Pancreas (tissue), 10 donors: ENCODE measurements around the gene SUPT5H. TPM values are rescaled to one million over a fixed set of nuclear protein-coding genes. Genes with fewer than 3 reads are reported as not detected.
A peak's percentile ranks its signal among the peaks of the same experiment; 100 is the strongest.

ENCODE experiments used
- ATAC-seq, 4 donors: fragments of 200-7000 bp; cut with Tn5 transposase; one replicate each; pipeline versions ENCODE4 v1.8.0 to v1.9.1; 2020; ENCODE audit warnings: mild to moderate bottlenecking in 4 of 4, moderate library complexity in 4 of 4
- DNase-seq, 6 donors: peaks; one replicate each; pipeline ENCODE4 v3.0.0-alpha.2; 2020
- FAIRE-seq: peaks from 2 replicates; lab custom pipeline; 2012; peaks lifted over from hg19 to GRCh38; lab: Jason Lieb, UNC
- H3K27ac ChIP-seq, 4 donors: fragments of 200-600 bp; sonication (generic); 1 replicate in 3 of 4; 2 replicates in 1 of 4; pipeline versions ENCODE4 v1.5.0 to v1.8.0; 2020
- H3K27me3 ChIP-seq, 4 donors: fragments of 200-600 bp; one replicate each; pipeline ENCODE4 v1.8.0; 2021
- H3K36me3 ChIP-seq, 3 donors: fragments of 200-600 bp; sonication (generic) in 1 of 3; one replicate each; pipeline versions ENCODE4 v1.5.0 to v1.8.0; 2020 to 2021
- H3K4me1 ChIP-seq, 3 donors: fragments of 200-600 bp; one replicate each; pipeline ENCODE4 v1.8.0; 2021
- H3K4me3 ChIP-seq, 4 donors: fragments of 200-600 bp; sonication (generic) in 2 of 4; one replicate each; pipeline versions ENCODE4 v1.5.0 to v1.8.0; 2020 to 2021
- H3K9me3 ChIP-seq, 4 donors: fragments of 200-600 bp; one replicate each; pipeline ENCODE4 v1.8.0; 2021
- WGBS, 2 donors: extraction: QIAGEN DNeasy Blood & Tissue Kit; methylation state at CpG; one replicate each; pipeline ENCODE4 v1.1.7; 2013; 5-methylcytosine and 5-hydroxymethylcytosine counted together
- intact Hi-C, 3 donors: fragments of 100-400 bp; cut with DNase I; formaldehyde crosslinking; loops; one replicate each; pipeline versions ENCODE4 v1.11.1 to v1.14.2; 2022
- polyA plus RNA-seq, 2 donors: library from polyadenylated mRNA; stranded (reverse); fragments of 200-250 nt; gene quantifications; one replicate each; pipeline ENCODE4 v1.2.3, GENCODE V29; 2013
- total RNA-seq, 6 donors: library from RNA; stranded (reverse); fragmentation: NEBNext Ultra II Directional in 4 of 6; extraction: Animal tissue kit (Norgen Biotek cat#: 25700) in 4 of 6; gene quantifications; one replicate each; pipeline versions ENCODE4 v1.2.1 to v1.2.4, GENCODE V29; 2021 to 2023
- TF ChIP-seq, protein P1 (sequence below), 4 donors: fragments of 200-600 bp; sonication (generic) in 3 of 4; IDR thresholded peaks; one replicate each; pipeline versions ENCODE4 v1.5.0 to v1.8.0; 2021; ENCODE audit warnings: antibody characterized with exemption in 4 of 4
- donor health status: healthy with polysubstance abuse.
- donor health status: DM: no; HTN: no; CAD: no; lungs with moderate emphysema.
- donor health status: DM: no; HTN: no; CAD: no.
- donor health status: control.
- donor health status: control.
- donor health status: Bipolar disorder and iron deficiency.
- donor health status: DM: yes; HTN: yes; CAD: no.
- donor health status: DM: no; HTN: no; CAD: no.
- donor health status: DM: no; HTN: no; CAD: no.
- donor health status: DM: yes; HTN: yes; CAD: no.

The SUPT5H gene
- total and polyA plus RNA-seq, 8 donors = 49.3 to 229 (median 60.7) TPM

DNA sequence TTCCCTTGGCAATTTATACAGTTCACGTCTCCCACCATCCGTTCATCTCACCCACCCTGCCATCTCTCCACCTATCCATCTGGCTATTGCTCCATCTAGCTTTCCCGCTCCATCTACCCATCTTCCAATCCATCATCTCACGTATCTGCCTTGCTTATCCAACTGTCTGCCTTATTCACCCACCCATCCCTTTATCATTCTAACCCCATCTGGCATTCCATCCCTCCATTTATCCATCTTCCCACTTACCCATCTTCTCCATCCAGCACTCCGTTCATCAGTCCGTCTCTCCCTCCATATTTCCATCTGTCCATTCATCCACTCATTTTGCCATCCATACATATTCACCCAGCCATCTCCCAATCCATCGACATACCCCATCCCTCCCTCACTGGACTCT is 19.6 kb upstream of the SUPT5H start:
- ATAC-seq (no peak), DNase-seq (no peak), FAIRE-seq (no peak)
- WGBS, 2 donors = 74 to 81% methylated on average over 7 of the region's 7 CpGs
- Histone ChIP-seq H3K27me3 (no peaks in the 10 kb centered on the region), H3K27ac (no peak overlapping the region), H3K9me3 (no peaks in the 10 kb centered on the region), H3K36me3 (no peaks in the 10 kb centered on the region), H3K4me3 (no peak overlapping the region), H3K4me1 (peaks cover 0 to 4% (median 0%) of the 10 kb centered on the region in 3 donors)
- TF ChIP-seq, protein P1, sequence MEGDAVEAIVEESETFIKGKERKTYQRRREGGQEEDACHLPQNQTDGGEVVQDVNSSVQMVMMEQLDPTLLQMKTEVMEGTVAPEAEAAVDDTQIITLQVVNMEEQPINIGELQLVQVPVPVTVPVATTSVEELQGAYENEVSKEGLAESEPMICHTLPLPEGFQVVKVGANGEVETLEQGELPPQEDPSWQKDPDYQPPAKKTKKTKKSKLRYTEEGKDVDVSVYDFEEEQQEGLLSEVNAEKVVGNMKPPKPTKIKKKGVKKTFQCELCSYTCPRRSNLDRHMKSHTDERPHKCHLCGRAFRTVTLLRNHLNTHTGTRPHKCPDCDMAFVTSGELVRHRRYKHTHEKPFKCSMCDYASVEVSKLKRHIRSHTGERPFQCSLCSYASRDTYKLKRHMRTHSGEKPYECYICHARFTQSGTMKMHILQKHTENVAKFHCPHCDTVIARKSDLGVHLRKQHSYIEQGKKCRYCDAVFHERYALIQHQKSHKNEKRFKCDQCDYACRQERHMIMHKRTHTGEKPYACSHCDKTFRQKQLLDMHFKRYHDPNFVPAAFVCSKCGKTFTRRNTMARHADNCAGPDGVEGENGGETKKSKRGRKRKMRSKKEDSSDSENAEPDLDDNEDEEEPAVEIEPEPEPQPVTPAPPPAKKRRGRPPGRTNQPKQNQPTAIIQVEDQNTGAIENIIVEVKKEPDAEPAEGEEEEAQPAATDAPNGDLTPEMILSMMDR (IDR thresholded peaks at IDR 0.05) = no peak
- intact Hi-C loops = no loop called here

DNA sequence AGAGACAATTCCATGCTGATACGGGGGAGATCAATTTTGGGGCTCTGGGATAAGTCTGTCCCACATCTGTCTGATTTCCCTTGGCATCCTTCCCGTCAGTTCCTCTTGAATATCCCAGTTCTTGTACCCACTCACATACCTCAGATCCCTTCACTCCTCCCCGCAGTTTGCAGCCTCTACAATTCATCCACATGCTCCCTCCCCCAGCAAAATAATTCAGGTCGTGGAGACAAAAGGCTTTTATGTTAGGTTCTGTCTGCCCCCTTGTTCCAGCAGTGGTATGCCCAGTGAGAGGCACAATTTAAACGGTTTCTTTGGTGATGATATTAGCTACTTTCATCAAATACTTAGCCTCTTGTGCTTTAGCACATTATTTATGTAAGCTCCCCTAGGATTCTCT is 19.2 kb upstream of the SUPT5H start:
- no peak overlapping the region for H3K27ac ChIP-seq
- H3K9me3 ChIP-seq = no peaks in the 10 kb centered on the region
- FAIRE-seq (no peak), DNase-seq (no peak), ATAC-seq (no peak)
- no peaks in the 10 kb centered on the region for H3K36me3 ChIP-seq
- peaks cover 0 to 4% (median 0%) of the 10 kb centered on the region in 3 donors for H3K4me1 ChIP-seq
- no peaks in the 10 kb centered on the region for H3K27me3 ChIP-seq
- no peak overlapping the region for H3K4me3 ChIP-seq
- TF ChIP-seq, protein P1 (IDR thresholded peaks at IDR 0.05) = no peak
- WGBS, 2 donors = 39 to 51% methylated on average over 5 of the region's 5 CpGs
- intact Hi-C loops = no loop called here

DNA sequence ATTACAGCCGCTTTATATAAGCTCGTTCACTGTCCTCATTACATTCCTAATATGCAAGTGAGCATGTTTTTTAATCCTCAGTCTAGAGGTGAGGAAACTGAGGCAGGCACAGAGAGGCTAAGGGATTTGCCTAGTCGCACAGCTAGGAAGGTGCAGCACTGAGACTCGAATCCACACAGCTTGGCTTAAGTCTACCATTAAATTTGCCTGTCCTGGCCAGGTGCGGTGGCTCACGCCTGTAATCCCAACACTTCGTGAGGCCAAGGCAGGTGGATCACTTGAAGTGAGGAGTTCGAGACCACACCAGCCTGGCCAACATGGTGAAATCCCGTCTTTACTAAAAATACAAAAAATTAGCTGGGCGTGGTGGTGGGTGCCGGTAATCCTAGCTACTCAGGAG is 17.7 kb upstream of the SUPT5H start:
- Histone ChIP-seq H3K36me3 (peaks cover 0 to 9% (median 5%) of the 10 kb centered on the region in 3 donors), H3K9me3 (no peaks in the 10 kb centered on the region), H3K4me3 (no peak overlapping the region), H3K27ac (no peak overlapping the region), H3K27me3 (no peaks in the 10 kb centered on the region), H3K4me1 (peaks cover 0 to 4% (median 0%) of the 10 kb centered on the region in 3 donors)
- no peak for DNase-seq
- TF ChIP-seq, protein P1 (IDR thresholded peaks at IDR 0.05) = no peak
- intact Hi-C loops = no loop called here
- no peak for FAIRE-seq
- WGBS, 2 donors = 84 to 92% methylated on average over 11 of the region's 11 CpGs
- no peak for ATAC-seq

DNA sequence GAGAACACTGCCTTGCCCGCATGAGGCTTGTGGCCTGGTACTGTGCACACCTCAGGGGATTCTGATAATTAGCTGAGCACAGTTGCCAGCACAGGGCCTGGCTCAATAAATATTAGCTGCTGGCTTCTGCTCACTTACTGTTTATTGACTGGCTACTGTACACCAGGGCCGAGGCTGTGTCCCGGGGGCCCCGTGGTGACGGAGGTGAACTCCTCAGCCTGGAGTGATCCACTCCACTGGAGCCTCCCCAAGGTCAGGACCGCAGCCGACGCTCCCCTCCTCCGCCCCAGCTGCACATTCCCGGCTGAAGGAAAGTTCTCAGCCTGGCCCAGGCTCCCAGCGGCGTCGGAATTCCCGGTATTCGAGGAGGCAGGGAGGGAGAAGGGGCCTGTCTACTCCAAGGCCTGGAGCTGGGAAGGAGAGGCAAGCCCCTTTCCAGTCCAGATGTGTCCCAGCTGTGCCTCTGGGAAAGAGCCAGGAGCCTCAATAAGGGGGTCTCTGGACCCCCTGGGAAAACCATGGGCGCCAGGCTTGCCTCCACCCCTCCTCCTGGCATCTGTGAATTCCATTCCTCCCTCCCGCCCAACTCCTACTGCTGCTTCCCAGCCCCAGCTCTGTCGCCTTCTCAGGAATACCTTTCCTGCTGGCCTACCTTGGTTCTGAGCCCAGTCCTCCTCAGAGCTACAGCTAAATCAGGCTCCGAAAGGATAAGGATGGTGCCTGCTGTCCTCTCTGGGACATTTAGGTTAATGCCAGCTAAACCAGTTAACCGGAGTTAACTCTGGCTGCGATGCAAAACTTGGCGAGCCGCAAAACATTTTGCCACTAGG is 16.9 kb upstream of the SUPT5H start:
- Histone ChIP-seq H3K27me3 (no peaks in the 10 kb centered on the region), H3K27ac (peak overlapping the region; percentile 8 to 60 (median 50)), H3K36me3 (peaks cover 4 to 17% (median 8%) of the 10 kb centered on the region in 3 donors), H3K4me1 (peaks cover 0 to 4% (median 0%) of the 10 kb centered on the region in 3 donors), H3K4me3 (no peak overlapping the region), H3K9me3 (no peaks in the 10 kb centered on the region)
- intact Hi-C loops = no loop called here
- peak in 4 of 6 donors; percentile 43 to 66 (median 52) for DNase-seq
- TF ChIP-seq, protein P1 (IDR thresholded peaks at IDR 0.05) = no peak
- WGBS, 2 donors = 30 to 32% methylated on average over 23 of the region's 23 CpGs
- no peak for FAIRE-seq
- peak; percentile 40 to 79 (median 56) for ATAC-seq
